SK-N-SH (cell line): Measurements from ENCODE around the gene CACNB3. TPM values are rescaled to one million over a fixed set of nuclear protein-coding genes. Genes with fewer than 3 reads are reported as not detected.

Experiments
- CTCF ChIA-PET: fragments of 300-600, 350-600 bp; formaldehyde crosslinking; extraction: SDS; loops from one replicate; lab custom pipeline; 2021; lab: Yijun Ruan, JAX
- POLR2A ChIA-PET: fragments of 350-600 bp; sonication (Branson Sonifier 250); formaldehyde crosslinking; extraction: SDS; loops from one replicate; lab custom pipeline; 2020; ENCODE audit warnings: antibody characterized with exemption, inconsistent platforms; lab: Yijun Ruan, JAX
- DNase-seq: peaks from one replicate; pipeline ENCODE4 v3.0.0; 2012
- H2AFZ ChIP-seq: fragments of 200-600 bp; sonication (generic); 2 replicates; pipeline ENCODE4 v1.8.1; 2016; ENCODE audit warnings: antibody characterized with exemption, mild to moderate bottlenecking, low read depth
- H3F3A ChIP-seq: fragments of 200-600 bp; sonication (generic); replicated peaks from 2 replicates; pipeline ENCODE3; 2016; ENCODE audit warnings: antibody characterized with exemption, mild to moderate bottlenecking; ENCODE audit not compliant: insufficient read depth
- H3K27ac ChIP-seq, 2 experiments: fragments of 200-500 bp in 1 of 2; fragments of 200-600 bp in 1 of 2; sonication (Bioruptor generic) in 1 of 2; sonication (generic), shearing (Covaris generic) in 1 of 2; 2 replicates each; pipeline versions ENCODE4 v1.5.1 to v1.6.1; 2014 to 2016; ENCODE audit warnings: low read depth in 2 of 2, inconsistent platforms in 1 of 2, low read length in 1 of 2, mild to moderate bottlenecking in 1 of 2, mixed read lengths in 1 of 2
- H3K27me3 ChIP-seq: fragments of 200-600 bp; sonication (generic), shearing (Covaris generic); 2 replicates; pipeline ENCODE4 v1.6.1; 2016; ENCODE audit warnings: mixed run types; ENCODE audit not compliant: insufficient read depth
- H3K36me3 ChIP-seq, 2 experiments: fragments of 200-500 bp in 1 of 2; fragments of 200-600 bp in 1 of 2; sonication (Bioruptor generic) in 1 of 2; sonication (generic) in 1 of 2; replicated peaks in 1 of 2; 2 replicates each; pipeline versions ENCODE3 to v1.5.1; 2014 to 2016; ENCODE audit warnings: low read length in 1 of 2, mild to moderate bottlenecking in 1 of 2; ENCODE audit not compliant: insufficient read depth in 2 of 2, control insufficient read depth in 1 of 2
- H3K4me1 ChIP-seq, 2 experiments: fragments of 200-500 bp in 1 of 2; fragments of 200-600 bp in 1 of 2; sonication (Bioruptor generic) in 1 of 2; sonication (generic), shearing (Covaris generic) in 1 of 2; 2 replicates each; pipeline versions ENCODE4 v1.5.1 to v1.6.1; 2014 to 2016; ENCODE audit warnings: low read depth in 1 of 2, low read length in 1 of 2, mixed run types in 1 of 2; ENCODE audit not compliant: insufficient read depth in 2 of 2, control insufficient read depth in 1 of 2
- H3K4me2 ChIP-seq: fragments of 200-600 bp; sonication (generic), shearing (Covaris generic); 2 replicates; pipeline ENCODE4 v1.6.1; 2017; ENCODE audit warnings: mixed run types
- H3K4me3 ChIP-seq, 2 experiments: fragments of 200-500 bp in 1 of 2; fragments of 200-600 bp in 1 of 2; sonication (Bioruptor generic) in 1 of 2; sonication (generic), shearing (Covaris generic) in 1 of 2; 2 replicates each; pipeline versions ENCODE4 v1.5.1 to v1.8.1; 2014 to 2016; ENCODE audit warnings: low read depth in 2 of 2, inconsistent platforms in 1 of 2, low read length in 1 of 2, mild to moderate bottlenecking in 1 of 2, mixed read lengths in 1 of 2, moderate library complexity in 1 of 2
- H3K79me2 ChIP-seq: fragments of 200-600 bp; sonication (generic); 2 replicates; pipeline ENCODE4 v1.8.1; 2017; ENCODE audit warnings: mild to moderate bottlenecking; ENCODE audit not compliant: insufficient read depth
- H3K9ac ChIP-seq: fragments of 200-600 bp; sonication (generic); 2 replicates; pipeline ENCODE4 v1.6.1; 2017; ENCODE audit warnings: mixed run types
- H3K9me2 ChIP-seq: fragments of 200-600 bp; sonication (generic); 2 replicates; pipeline ENCODE4 v1.6.1; 2017; ENCODE audit warnings: mixed run types
- H3K9me3 ChIP-seq: fragments of 200-600 bp; sonication (generic); 2 replicates; pipeline ENCODE4 v1.6.1; 2017; ENCODE audit warnings: mixed run types, mild to moderate bottlenecking, moderate library complexity
- H4K20me1 ChIP-seq: fragments of 200-600 bp; sonication (generic); 2 replicates; pipeline ENCODE4 v1.6.1; 2017; ENCODE audit warnings: mild to moderate bottlenecking, mixed run types; ENCODE audit not compliant: insufficient read depth
- ELF1 ChIP-seq: IDR thresholded peaks from 2 replicates; pipeline ENCODE4 v1.4.0; 2012
- EP300 ChIP-seq, 2 experiments: IDR thresholded peaks; 2 replicates each; pipeline versions ENCODE4 v1.4.0 to v1.6.1; 2012; ENCODE audit warnings: borderline replicate concordance in 1 of 2, low read depth in 1 of 2, low read length in 1 of 2
- FOXJ3 ChIP-seq: sonication (generic); formaldehyde crosslinking; IDR thresholded peaks from 2 replicates; pipeline ENCODE4 v1.5.1; 2020; ENCODE audit warnings: mild to moderate bottlenecking, missing genetic modification reagents
- GABPA ChIP-seq: IDR thresholded peaks from 2 replicates; pipeline ENCODE4 v1.4.0; 2012; ENCODE audit warnings: low read depth, mild to moderate bottlenecking
- IRF3 ChIP-seq: fragments of 150-350 bp; IDR thresholded peaks from 2 replicates; pipeline ENCODE4 v1.6.1; 2016; ENCODE audit warnings: mild to moderate bottlenecking, low read depth, low read length
- NRF1 ChIP-seq: IDR thresholded peaks from 2 replicates; pipeline ENCODE4 v1.6.1; 2012; ENCODE audit warnings: low read depth, mild to moderate bottlenecking, low read length
- POLR2AphosphoS5 ChIP-seq: IDR thresholded peaks from 2 replicates; pipeline ENCODE4 v1.6.1; 2012; ENCODE audit warnings: low read depth, low read length
- RAD21 ChIP-seq: IDR thresholded peaks from 2 replicates; pipeline ENCODE4 v1.6.1; 2012; ENCODE audit warnings: mild to moderate bottlenecking, low read length
- SIN3A ChIP-seq: IDR thresholded peaks from 2 replicates; pipeline ENCODE4 v1.6.1; 2012; ENCODE audit warnings: low read depth, mild to moderate bottlenecking, low read length, moderate library complexity, borderline replicate concordance
- SMC3 ChIP-seq: IDR thresholded peaks from 2 replicates; pipeline ENCODE4 v1.6.1; 2012; ENCODE audit warnings: low read depth, low read length, improper control_type of control experiment
- TCF12 ChIP-seq: IDR thresholded peaks from 2 replicates; pipeline ENCODE4 v1.4.0; 2012
- TEAD4 ChIP-seq: IDR thresholded peaks from 2 replicates; pipeline ENCODE4 v1.4.0; 2012; ENCODE audit warnings: mild to moderate bottlenecking, borderline replicate concordance; ENCODE audit not compliant: insufficient read depth
- USF2 ChIP-seq: fragments of 150-350 bp; IDR thresholded peaks from 2 replicates; pipeline ENCODE4 v1.6.1; 2017; ENCODE audit warnings: antibody characterized with exemption, low read length, low read depth, borderline replicate concordance
- YY1 ChIP-seq: IDR thresholded peaks from 2 replicates; pipeline ENCODE4 v1.4.0; 2012; ENCODE audit warnings: low read depth, mild to moderate bottlenecking
- WGBS: methylation state at CpG from one replicate; pipeline ENCODE4 v1.1.6; 2017; ENCODE audit warnings: low lambda C conversion rate; 5-methylcytosine and 5-hydroxymethylcytosine counted together
- polyA plus RNA-seq, 3 experiments: library from polyadenylated mRNA; depleted of rRNA; stranded (reverse); fragments of >200 nt; gene quantifications; 2 replicates each; pipeline ENCODE4 v1.2.3, GENCODE V29; 2012
- TF ChIP-seq, protein P1 (sequence below): IDR thresholded peaks from 2 replicates; pipeline ENCODE4 v1.4.0; 2012; ENCODE audit warnings: low read depth, borderline replicate concordance
- TF ChIP-seq, protein P2 (sequence below): IDR thresholded peaks from 2 replicates; pipeline ENCODE4; 2012
- TF ChIP-seq, protein P3 (sequence below): fragments of 200-600 bp; sonication (generic); IDR thresholded peaks from 2 replicates; pipeline ENCODE4 v1.6.1; 2017; ENCODE audit warnings: antibody characterized with exemption, mild to moderate bottlenecking, moderate library complexity
- TF ChIP-seq, protein P4 (sequence below): IDR thresholded peaks from 2 replicates; pipeline ENCODE4 v1.6.1; 2012; ENCODE audit warnings: mild to moderate bottlenecking, low read depth, low read length, moderate library complexity

CACNB3 gene
- polyA plus RNA-seq, 1 of the 3 experiments (the other 2 are of a cell fraction), result 34.6 TPM

DNA sequence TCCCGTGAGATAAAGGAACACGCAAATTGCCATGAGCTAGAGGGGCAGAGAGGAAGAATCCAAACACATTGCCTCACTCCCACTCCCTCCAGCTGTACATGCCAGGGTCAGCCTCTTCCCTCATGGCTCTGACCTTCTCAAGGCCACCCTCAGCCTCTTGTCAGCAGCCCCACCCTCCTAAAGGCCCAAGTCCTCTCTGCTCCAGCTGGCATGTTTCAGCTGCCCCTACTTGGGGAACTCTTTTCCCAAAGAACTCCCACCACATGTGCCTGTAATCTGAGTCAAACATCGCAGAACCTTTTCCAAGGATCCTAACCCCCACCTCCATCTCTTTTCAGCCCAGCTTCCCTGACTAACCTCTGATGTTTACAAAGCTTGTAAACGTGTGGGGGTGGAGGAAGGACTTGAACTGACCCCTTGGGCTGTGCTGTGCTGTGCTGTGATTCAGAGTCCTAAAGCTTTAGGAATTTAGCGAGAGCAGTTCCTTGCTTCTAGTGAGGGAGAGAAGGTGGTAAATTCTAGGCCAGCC, 7.3 kb upstream of the CACNB3 start:
- ChIA-PET CTCF (interaction anchor here (0.6 to 6.9 kb wide), 7 partner anchors 13 to 58 kb away, joined by 3 to 118 read pairs (median 3); partner anchors contain the start of gene ADCY6), POLR2A (interaction anchor here (0.6 kb wide), 1 partner anchor 112 kb away, joined by 3 read pairs; no protein-coding TSS in a partner anchor)
- Histone ChIP-seq H2AFZ (no peak overlapping the region), H3K9ac (no peak overlapping the region), H3K27ac (no peak overlapping the region), H3K4me1 (peaks cover 7 to 12% of the 10 kb centered on the region in 2 experiments; a peak in 3 of 4 replicates), H3K79me2 (peaks cover 3% of the 10 kb centered on the region), H4K20me1 (no peaks in the 10 kb centered on the region), H3K36me3 (no peaks in the 10 kb centered on the region), H3F3A (peaks cover 6% of the 10 kb centered on the region), H3K4me3 (0 out of 4 replicates have a peak overlapping the region, but pooled peaks of 1 of the 2 experiments have one; percentile 27), H3K9me2 (no peaks in the 10 kb centered on the region), H3K9me3 (no peaks in the 10 kb centered on the region), H3K27me3 (no peaks in the 10 kb centered on the region), H3K4me2 (peak overlapping the region; percentile 29; the same call in 1 of the 2 replicates)
- no peak for TF ChIP-seq YY1
- TF ChIP-seq GABPA, result no peak
- TF ChIP-seq NRF1, result no peak
- TF ChIP-seq, protein P1, sequence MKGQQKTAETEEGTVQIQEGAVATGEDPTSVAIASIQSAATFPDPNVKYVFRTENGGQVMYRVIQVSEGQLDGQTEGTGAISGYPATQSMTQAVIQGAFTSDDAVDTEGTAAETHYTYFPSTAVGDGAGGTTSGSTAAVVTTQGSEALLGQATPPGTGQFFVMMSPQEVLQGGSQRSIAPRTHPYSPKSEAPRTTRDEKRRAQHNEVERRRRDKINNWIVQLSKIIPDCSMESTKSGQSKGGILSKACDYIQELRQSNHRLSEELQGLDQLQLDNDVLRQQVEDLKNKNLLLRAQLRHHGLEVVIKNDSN, result no peak
- TF ChIP-seq ELF1, result no peak
- TF ChIP-seq USF2, result no peak
- no peak for TF ChIP-seq RAD21
- no peak for TF ChIP-seq EP300 (IDR thresholded peaks at IDR 0.05; ENCODE audit: borderline replicate concordance in 1 of 2, low read depth in 1 of 2, low read length in 1 of 2)
- no peak for TF ChIP-seq TCF12
- TF ChIP-seq TEAD4, result no peak
- no peak for TF ChIP-seq SIN3A
- TF ChIP-seq, protein P2, sequence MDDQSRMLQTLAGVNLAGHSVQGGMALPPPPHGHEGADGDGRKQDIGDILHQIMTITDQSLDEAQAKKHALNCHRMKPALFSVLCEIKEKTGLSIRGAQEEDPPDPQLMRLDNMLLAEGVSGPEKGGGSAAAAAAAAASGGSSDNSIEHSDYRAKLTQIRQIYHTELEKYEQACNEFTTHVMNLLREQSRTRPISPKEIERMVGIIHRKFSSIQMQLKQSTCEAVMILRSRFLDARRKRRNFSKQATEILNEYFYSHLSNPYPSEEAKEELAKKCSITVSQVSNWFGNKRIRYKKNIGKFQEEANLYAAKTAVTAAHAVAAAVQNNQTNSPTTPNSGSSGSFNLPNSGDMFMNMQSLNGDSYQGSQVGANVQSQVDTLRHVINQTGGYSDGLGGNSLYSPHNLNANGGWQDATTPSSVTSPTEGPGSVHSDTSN, result no peak
- TF ChIP-seq IRF3, result no peak
- TF ChIP-seq SMC3, result no peak
- no peak for TF ChIP-seq FOXJ3
- TF ChIP-seq, protein P3, sequence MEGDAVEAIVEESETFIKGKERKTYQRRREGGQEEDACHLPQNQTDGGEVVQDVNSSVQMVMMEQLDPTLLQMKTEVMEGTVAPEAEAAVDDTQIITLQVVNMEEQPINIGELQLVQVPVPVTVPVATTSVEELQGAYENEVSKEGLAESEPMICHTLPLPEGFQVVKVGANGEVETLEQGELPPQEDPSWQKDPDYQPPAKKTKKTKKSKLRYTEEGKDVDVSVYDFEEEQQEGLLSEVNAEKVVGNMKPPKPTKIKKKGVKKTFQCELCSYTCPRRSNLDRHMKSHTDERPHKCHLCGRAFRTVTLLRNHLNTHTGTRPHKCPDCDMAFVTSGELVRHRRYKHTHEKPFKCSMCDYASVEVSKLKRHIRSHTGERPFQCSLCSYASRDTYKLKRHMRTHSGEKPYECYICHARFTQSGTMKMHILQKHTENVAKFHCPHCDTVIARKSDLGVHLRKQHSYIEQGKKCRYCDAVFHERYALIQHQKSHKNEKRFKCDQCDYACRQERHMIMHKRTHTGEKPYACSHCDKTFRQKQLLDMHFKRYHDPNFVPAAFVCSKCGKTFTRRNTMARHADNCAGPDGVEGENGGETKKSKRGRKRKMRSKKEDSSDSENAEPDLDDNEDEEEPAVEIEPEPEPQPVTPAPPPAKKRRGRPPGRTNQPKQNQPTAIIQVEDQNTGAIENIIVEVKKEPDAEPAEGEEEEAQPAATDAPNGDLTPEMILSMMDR, result no peak
- TF ChIP-seq, protein P4, sequence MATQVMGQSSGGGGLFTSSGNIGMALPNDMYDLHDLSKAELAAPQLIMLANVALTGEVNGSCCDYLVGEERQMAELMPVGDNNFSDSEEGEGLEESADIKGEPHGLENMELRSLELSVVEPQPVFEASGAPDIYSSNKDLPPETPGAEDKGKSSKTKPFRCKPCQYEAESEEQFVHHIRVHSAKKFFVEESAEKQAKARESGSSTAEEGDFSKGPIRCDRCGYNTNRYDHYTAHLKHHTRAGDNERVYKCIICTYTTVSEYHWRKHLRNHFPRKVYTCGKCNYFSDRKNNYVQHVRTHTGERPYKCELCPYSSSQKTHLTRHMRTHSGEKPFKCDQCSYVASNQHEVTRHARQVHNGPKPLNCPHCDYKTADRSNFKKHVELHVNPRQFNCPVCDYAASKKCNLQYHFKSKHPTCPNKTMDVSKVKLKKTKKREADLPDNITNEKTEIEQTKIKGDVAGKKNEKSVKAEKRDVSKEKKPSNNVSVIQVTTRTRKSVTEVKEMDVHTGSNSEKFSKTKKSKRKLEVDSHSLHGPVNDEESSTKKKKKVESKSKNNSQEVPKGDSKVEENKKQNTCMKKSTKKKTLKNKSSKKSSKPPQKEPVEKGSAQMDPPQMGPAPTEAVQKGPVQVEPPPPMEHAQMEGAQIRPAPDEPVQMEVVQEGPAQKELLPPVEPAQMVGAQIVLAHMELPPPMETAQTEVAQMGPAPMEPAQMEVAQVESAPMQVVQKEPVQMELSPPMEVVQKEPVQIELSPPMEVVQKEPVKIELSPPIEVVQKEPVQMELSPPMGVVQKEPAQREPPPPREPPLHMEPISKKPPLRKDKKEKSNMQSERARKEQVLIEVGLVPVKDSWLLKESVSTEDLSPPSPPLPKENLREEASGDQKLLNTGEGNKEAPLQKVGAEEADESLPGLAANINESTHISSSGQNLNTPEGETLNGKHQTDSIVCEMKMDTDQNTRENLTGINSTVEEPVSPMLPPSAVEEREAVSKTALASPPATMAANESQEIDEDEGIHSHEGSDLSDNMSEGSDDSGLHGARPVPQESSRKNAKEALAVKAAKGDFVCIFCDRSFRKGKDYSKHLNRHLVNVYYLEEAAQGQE, result no peak
- no peak for TF ChIP-seq POLR2AphosphoS5
- no peak for DNase-seq
- WGBS, result 68% methylated on average over 5 of the region's 5 CpGs
